ENCODE measurements around the gene PGS1.

DNA sequence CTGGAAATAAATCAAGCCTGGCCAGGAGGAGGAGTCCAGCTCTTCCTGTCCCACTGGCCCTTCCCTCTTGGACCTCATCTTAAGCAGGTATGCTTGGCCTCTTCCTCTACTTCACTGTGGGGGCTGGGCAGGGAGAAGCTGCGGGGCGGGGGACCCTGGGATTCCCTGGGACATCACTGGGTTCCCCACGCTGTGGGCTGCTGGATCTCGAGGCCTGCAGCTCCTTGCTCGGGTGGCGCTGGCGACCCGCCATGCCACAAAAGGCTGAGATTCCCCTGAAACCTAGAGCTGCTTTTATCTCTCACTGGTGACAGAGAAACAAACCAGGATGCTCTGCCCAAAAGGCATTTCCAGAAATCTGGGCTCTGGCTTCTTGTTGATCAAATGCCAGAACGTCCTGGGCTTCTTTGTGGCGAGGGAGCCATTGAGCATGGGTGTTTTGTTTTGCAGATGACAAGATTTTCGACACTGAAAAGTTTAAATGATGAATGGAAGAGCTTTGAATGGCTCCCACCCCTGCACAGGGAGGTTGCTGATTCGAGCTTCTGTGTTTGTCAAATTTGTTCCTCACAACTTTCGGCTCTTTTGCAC, 8.6 kb upstream of the PGS1 start:
- TF ChIP-seq, protein P1, sequence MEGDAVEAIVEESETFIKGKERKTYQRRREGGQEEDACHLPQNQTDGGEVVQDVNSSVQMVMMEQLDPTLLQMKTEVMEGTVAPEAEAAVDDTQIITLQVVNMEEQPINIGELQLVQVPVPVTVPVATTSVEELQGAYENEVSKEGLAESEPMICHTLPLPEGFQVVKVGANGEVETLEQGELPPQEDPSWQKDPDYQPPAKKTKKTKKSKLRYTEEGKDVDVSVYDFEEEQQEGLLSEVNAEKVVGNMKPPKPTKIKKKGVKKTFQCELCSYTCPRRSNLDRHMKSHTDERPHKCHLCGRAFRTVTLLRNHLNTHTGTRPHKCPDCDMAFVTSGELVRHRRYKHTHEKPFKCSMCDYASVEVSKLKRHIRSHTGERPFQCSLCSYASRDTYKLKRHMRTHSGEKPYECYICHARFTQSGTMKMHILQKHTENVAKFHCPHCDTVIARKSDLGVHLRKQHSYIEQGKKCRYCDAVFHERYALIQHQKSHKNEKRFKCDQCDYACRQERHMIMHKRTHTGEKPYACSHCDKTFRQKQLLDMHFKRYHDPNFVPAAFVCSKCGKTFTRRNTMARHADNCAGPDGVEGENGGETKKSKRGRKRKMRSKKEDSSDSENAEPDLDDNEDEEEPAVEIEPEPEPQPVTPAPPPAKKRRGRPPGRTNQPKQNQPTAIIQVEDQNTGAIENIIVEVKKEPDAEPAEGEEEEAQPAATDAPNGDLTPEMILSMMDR (IDR thresholded peaks at IDR 0.05) = no peak
- TF ChIP-seq POLR2A (IDR thresholded peaks at IDR 0.05) = no peak

Measured in uterus (tissue), 2 donors.